ENCODE measurements around the gene DCDC1.

Gene DCDC1

DNA sequence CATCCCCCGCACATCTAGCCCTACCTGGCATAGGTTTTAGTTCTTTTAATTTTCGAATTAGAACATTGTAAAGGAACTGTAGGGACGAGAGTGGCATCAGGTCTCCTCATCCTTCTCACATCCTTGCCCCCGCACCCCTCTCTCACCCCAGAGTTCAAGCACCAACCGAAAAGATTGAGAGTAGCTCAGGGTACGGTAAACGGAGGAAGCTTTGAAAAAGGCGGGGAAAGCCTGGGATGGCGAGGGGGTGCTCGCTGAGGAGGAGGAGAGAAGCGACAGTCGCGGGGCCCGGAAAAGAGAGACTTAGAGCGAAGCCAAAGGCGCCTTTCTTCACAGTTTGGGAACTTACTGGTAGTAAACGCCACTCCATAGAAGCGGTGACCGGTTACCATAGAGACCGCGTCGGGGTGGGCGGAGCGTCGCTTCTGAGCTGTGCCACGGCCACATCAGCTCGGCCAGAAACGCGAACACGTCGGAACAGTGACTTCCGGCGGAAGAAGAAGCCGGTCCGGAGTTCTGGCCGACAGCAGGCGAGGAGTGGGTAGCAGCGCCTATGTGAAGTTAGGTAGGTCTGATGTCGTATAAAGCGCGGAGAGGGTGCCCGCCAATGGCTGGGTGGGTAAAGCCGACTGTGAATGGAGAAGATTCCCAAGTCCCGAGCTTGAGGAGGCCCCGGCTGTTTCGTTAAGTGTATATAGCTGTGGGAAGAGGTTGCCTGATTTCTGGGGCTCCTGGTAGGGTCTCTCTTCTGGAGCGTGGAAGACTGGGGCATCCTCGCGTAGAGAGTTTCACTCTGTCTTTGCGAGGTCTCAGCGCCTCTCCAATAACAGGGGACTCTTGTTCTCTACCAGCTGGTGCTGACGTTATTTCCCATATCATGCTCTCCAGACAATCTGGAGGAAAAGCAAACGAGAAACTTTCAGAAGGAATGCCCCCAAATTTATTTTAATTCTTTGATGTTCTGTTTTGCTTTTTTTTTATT, at the start of gene DCDC1, which contains the start of gene DNAJC24:
TSS of gene DCDC1 (minus strand) at position 392 of the 982 bp plus-strand sequence. CDS start 41,459 bp downstream, outside the sequence.
TSS of gene DNAJC24 (plus strand) at position 513 of the 982 bp plus-strand sequence. CDS start 889 bp downstream, outside the sequence.
- peak; percentile 94 to 95 for DNase-seq

DNA sequence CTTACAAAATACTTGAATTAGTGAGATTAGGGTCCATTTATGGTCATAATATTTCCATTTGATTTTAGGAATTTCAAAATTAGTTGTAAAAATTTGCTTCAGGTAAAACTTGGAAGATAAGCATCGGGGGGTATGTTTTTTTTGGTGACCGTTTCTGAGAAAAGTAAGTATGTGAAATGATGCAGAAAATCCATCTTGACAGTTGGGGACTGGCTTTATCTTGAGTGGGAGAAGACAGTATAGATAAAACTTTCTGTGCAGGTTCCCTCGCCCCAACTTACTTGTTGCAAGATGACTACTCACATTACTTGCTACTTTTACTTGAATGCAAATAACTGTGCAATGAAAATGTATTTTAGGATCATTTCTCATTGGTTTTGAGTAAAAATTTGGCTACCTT, 49.6 kb upstream of the DCDC1 start:
- DNase-seq: no peak

DNA sequence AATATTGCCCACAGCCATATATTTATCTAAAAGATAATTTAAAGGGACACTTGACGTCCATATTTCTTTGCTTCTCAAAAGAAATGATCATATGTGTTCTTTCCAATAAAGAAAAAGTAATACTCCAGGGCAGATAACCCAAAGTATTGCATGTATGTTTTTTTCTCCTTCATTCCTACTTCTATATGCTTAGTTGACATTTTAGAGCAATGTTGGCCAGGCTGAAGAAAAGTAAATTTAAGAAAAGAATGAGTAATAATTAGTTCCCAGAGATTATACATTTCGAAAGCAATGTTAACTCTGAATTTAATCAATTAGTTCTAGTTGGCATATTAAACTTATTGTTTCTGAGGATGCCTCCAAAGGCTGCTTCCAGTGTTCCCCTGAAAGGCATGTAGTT, 48.3 kb upstream of the DCDC1 start:
- no peak for DNase-seq

DNA sequence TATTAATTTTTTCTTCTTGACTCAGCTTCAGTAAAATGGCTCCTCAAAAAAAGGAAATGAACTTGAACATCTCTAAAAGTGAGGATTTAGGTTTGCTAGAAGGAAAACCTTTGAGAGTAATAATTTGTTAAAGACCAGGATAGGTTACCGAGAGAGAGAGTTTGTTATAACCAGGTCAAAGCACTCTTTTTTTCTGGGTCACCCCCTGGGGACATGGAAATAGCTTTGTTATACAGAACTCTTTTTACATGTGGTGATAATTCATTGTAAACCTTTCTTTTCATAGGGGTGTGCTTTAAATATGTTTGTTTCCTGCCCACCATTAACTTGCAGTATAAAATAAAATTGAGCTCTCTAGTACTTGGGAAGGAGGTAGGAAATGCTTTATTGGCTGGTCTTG, 47.8 kb upstream of the DCDC1 start:
- no peak for DNase-seq

- no peak for DNase-seq
Observed at GRCh38 chr11:31415435-31415834, 45.9 kb upstream of the DCDC1 start.

DNA sequence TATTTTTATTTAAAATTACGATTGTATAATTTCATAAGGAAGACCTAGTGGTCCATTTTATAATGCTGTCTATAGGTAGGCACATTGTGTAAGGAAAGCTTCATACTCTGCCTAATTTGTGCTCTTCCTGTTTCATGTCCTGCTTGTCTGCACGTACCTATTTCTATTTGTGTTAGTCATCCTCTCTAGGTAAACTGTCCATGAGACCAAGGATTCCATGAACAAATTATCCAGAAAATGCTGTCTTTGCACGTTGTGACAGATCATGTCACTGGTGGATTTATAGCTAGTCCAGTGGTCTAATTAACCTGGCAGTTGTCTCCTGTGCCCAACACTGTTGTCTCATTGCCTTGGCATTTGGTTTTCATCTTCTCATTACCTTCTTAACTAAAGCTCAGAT, 44.8 kb upstream of the DCDC1 start:
- no peak for DNase-seq

- no peak for DNase-seq
Observed at GRCh38 chr11:31412946-31413345, 43.4 kb upstream of the DCDC1 start.

DNA sequence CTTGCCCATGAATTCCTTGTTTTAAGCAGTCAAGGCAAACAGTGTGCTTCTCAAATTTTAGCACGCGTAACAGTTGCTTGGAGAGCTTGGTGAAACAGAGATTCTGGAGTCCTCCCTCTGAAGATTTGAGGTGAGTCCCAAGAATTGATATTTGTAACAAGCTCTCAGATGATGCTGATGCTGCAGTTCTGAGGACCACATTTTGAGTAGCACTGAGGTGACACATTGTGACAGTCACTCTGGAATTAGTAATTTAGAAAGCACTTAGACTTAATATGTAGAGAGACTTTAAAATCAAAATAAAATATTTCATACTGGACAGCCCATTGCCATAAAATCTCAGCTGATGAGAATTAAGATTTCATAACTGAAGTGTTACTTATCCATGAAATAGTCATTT, 38.7 kb upstream of the DCDC1 start:
- DNase-seq: no peak

- DNase-seq: no peak
Observed at GRCh38 chr11:31404614-31405013, 35.1 kb upstream of the DCDC1 start.

GRCh38 chr11:31397239-31397834, 27.8 kb upstream of the DCDC1 start:
- peak in 1 of 2 experiments; percentile 10 for DNase-seq

DNA sequence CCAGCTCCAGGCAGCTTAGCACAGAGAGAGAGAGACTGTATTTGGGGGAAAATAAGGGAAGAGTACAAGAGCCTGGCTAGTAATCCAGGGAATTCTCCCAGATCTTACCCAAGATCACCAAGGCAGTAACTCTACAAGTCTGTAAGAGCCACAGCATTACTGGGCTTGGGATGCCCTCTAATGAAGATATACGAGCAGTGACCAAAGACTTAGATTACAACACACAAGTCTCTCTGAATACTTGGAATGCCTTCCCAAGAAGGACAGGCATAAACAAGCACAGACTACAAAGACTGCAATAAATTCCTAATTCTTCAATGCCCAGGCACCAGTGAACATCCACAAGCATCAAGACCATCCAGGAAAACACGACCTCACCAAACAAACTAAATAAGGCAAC, 17.8 kb upstream of the DCDC1 start:
- no peak for DNase-seq

DNA sequence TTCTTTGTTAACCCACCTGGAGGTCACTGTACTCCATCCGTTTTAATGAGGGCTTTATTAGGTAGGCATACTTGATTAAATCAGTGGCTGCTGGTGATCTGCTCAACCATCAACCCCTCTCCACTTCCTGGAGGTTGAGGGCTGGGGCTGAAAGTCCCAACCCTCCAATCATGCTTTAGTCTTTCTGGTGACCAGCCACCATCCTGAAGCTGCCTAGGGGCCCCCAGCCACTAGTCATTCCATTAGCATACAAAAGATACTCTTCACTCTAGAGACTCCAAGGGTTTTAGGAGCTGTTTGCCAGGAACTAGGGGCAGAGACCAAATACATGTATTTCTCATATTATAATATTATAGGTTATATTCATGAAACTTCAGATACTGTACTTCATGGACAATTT, 13.6 kb upstream of the DCDC1 start:
- no peak for DNase-seq

DNA sequence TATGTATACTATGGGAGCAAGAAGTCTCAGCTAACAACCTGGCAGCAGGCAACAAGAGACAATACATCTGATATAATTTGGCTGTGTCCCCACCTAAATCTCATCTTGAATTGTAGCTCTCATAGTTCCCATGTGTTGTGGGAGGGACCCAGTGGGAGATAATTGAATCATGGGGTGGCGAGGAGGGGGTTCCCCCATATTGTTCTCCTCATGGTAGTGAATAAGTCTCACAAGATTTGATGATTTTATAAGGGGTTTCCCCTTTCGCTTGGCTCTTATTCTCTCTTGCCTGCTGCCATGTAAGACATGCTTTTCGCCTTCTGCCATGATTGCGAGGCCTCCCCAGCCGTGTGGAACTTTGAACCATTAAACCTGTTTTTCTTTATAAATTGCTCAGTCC, 6.3 kb upstream of the DCDC1 start:
- DNase-seq: no peak

- DNase-seq: no peak
Observed at GRCh38 chr11:31366795-31367194, 2.7 kb downstream of the DCDC1 start.

DNA sequence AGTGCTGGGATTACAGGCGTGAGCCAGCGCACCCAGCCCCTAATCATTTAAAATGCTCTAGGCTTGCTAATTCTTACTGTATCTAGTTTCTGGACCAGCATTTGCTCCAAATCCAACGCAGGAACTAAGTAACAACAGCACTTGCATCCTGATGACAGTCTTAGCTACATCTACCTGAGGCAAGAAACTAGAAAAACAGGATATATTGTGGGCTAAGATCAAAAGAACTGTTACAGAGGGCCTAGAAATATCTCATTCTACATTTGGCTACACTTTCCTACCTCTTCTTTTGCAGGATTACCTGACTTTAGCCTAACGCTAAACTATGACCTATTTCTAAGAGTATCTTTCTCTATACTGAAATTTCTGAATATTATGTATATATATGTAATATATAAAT, 7.8 kb downstream of the DCDC1 start:
- DNase-seq: no peak

GRCh38 chr11:31355817-31356216, 13.7 kb downstream of the DCDC1 start:
- DNase-seq: no peak

DNA sequence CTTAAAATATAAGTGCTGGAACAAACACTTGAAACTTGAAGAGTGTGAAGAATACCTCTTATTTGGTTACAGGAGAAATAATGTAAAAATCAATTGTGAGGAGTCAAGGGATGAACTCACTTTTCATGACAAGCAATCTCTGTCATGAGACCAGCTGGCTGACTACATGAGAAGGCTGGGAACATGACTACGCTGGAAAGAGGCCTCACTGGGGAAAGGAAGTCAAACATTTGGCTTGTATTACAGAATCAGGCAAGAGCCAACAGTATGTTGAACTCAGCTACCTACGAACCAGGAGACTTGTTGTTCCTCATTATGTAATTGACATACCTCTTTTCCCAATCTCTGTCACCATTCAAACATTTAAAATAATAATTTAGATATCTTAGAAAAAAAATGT, 14.4 kb downstream of the DCDC1 start:
- no peak for DNase-seq

DNA sequence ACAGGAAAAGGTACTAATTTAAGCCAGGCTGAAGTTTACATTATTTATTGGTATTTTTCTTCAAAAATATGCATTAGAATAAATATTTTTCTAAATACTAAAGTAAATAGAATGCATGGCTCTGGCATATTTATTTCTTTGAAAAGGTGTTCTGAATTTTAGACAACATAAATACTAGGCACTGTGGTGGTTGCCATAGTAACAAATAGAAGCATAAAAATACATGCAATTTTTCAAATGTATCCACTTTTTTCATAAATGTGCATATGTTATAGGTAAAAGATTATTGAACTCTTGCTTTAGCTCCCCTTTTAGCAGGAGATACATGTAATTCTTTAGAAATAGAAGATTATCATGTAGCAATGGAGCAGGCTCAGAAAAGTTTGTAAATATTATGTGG, 18.4 kb downstream of the DCDC1 start:
- DNase-seq: no peak

GRCh38 chr11:31340903-31341572, 28.5 kb downstream of the DCDC1 start:
- no peak for DNase-seq

GRCh38 chr11:31337806-31338205, 31.7 kb downstream of the DCDC1 start:
- no peak for DNase-seq

GRCh38 chr11:31328697-31329096, 40.8 kb downstream of the DCDC1 start:
- DNase-seq: no peak

GRCh38 chr11:31327417-31327816, 42.1 kb downstream of the DCDC1 start:
- no peak for DNase-seq

DNA sequence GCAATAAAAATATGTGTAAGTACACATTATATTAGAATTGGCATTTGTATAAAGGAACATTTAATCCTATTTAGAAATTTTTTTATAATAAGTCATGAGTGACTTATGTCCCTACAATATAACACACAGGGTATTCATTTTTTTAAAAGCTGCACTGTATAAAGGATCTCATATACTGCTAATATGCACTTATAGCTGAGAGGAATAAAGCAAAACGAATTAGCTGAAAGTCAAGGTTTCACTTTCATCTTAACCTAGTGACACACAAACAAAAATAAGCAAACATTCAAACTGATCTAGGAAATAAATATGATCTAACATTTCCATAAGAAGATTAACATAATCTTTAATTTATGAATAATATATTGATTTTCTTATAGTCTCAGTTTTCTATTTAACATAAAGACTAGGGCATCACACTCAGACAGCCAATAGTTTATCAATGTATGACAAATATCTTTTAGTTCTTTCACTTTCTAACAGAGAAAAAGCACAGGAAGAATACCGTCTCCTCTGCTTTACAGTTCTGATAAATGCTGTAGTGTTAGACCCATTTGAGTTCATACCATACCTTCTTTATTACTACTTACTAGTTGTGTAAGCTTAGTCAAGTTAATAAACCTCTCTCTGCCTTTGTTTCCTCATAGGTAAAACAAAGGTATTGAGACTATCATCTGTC, 42.9 kb downstream of the DCDC1 start:
- no peak for DNase-seq
